Vagina (tissue), 2 donors: ENCODE data around the gene CYTH2. TPM values are rescaled to one million over a fixed set of nuclear protein-coding genes. Genes with fewer than 3 reads are reported as not detected.
"Not testable (repeated sequence)": the region's sequence is repeated elsewhere in the genome, so short reads cannot be mapped to it uniquely, and the experiment has no call there.

Source experiments
- DNase-seq, 2 donors: peaks; one replicate each; pipeline ENCODE4 v3.0.0-alpha.2; 2017; ENCODE audit errors: extremely low spot score in 2 of 2
- H3K27ac ChIP-seq: fragments of 200-600 bp; sonication (generic); one replicate; pipeline ENCODE4 v1.5.1; 2019
- H3K27me3 ChIP-seq: fragments of 200-600 bp; sonication (generic); one replicate; pipeline ENCODE4 v1.5.1; 2019
- H3K36me3 ChIP-seq, 2 donors: fragments of 200-600 bp; sonication (generic); one replicate each; pipeline ENCODE4 v1.5.1; 2017 to 2019
- H3K4me1 ChIP-seq: fragments of 200-600 bp; sonication (generic); one replicate; pipeline ENCODE4 v1.5.1; 2019
- H3K4me3 ChIP-seq, 2 donors: fragments of 200-600 bp; sonication (generic); 1 replicate in 1 of 2; 2 replicates in 1 of 2; pipeline ENCODE4 v1.5.1; 2016 to 2019
- H3K9me3 ChIP-seq: fragments of 200-600 bp; sonication (generic); one replicate; pipeline ENCODE4 v1.5.1; 2019
- CTCF ChIP-seq, 3 experiments: fragments of 450-650 bp in 2 of 3; fragments of 200-600 bp in 1 of 3; sonication (generic) in 1 of 3; IDR thresholded peaks; one replicate each; pipeline ENCODE4 v1.5.1; 2017 to 2019; ENCODE audit warnings: antibody characterized with exemption in 3 of 3, mild to moderate bottlenecking in 2 of 3, moderate library complexity in 2 of 3
- POLR2A ChIP-seq, 2 donors: fragments of 450-650 bp; IDR thresholded peaks; one replicate each; pipeline ENCODE4 v1.6.1; 2017; ENCODE audit warnings: antibody characterized with exemption in 2 of 2, mild to moderate bottlenecking in 2 of 2, moderate library complexity in 2 of 2
- POLR2AphosphoS5 ChIP-seq, 2 donors: sonication (generic); formaldehyde crosslinking; IDR thresholded peaks; one replicate each; pipeline ENCODE4 v1.9.0; 2017; ENCODE audit warnings: antibody characterized with exemption in 2 of 2, mild to moderate bottlenecking in 2 of 2, low read depth in 1 of 2; ENCODE audit not compliant: insufficient read depth in 1 of 2
- intact Hi-C: fragments of 100-400 bp; cut with DNase I; formaldehyde crosslinking; loops from one replicate; pipeline ENCODE4 v1.15.1; 2023
- total RNA-seq: library from RNA; depleted of rRNA; stranded (reverse); fragments of >200 nt; gene quantifications from one replicate; pipeline ENCODE4 v1.2.3, GENCODE V29; 2016

Gene CYTH2
- total RNA-seq, 1 donor from 2014 or later = 87.2 TPM

- no peak overlapping the region for H3K27ac ChIP-seq
- DNase-seq = no peak
- no peaks in the 10 kb centered on the region for H3K36me3 ChIP-seq
- no peak overlapping the region for H3K4me3 ChIP-seq
- H3K9me3 ChIP-seq = no peaks in the 10 kb centered on the region
- H3K4me1 ChIP-seq = peaks cover 30% of the 10 kb centered on the region
- TF ChIP-seq POLR2A (IDR thresholded peaks at IDR 0.05) = no peak
- no peak for TF ChIP-seq POLR2AphosphoS5 (IDR thresholded peaks at IDR 0.05; ENCODE audit: insufficient read depth in 1 of 2, low read depth in 1 of 2)
- TF ChIP-seq CTCF (IDR thresholded peaks at IDR 0.05) = no peak
- no peaks in the 10 kb centered on the region for H3K27me3 ChIP-seq
- intact Hi-C loops = no loop called here
Measured at GRCh38 chr19:48484931-48485612, 15.9 kb downstream of the CYTH2 start.

- H3K27me3 ChIP-seq, H3K27ac ChIP-seq, H3K36me3 ChIP-seq, intact Hi-C loops, H3K4me3 ChIP-seq, H3K9me3 ChIP-seq, DNase-seq: not testable (repeated sequence)
- H3K4me1 ChIP-seq = peaks cover 36% of the 10 kb centered on the region
Measured at GRCh38 chr19:48486706-48487105, 17.5 kb downstream of the CYTH2 start.

- Histone ChIP-seq H3K4me3 (no peak overlapping the region), H3K9me3 (no peaks in the 10 kb centered on the region), H3K4me1 (peaks cover 36% of the 10 kb centered on the region), H3K27me3 (no peaks in the 10 kb centered on the region), H3K36me3 (no peaks in the 10 kb centered on the region), H3K27ac (peak overlapping the region; percentile 31)
- intact Hi-C loops = no loop called here
- no peak for TF ChIP-seq POLR2A (IDR thresholded peaks at IDR 0.05)
- no peak for TF ChIP-seq CTCF (IDR thresholded peaks at IDR 0.05)
- TF ChIP-seq POLR2AphosphoS5 (IDR thresholded peaks at IDR 0.05; ENCODE audit: insufficient read depth in 1 of 2, low read depth in 1 of 2) = no peak
- DNase-seq = no peak
Measured at GRCh38 chr19:48487544-48487943, 18.4 kb downstream of the CYTH2 start.

GRCh38 chr19:48487948-48488347, 18.8 kb downstream of the CYTH2 start:
- no peaks in the 10 kb centered on the region for H3K27me3 ChIP-seq
- H3K27ac ChIP-seq = peak overlapping the region; percentile 31
- H3K9me3 ChIP-seq = no peaks in the 10 kb centered on the region
- H3K4me1 ChIP-seq = peaks cover 40% of the 10 kb centered on the region
- intact Hi-C loops = no loop called here
- TF ChIP-seq POLR2AphosphoS5 (IDR thresholded peaks at IDR 0.05; ENCODE audit: insufficient read depth in 1 of 2, low read depth in 1 of 2) (no peak), CTCF (IDR thresholded peaks at IDR 0.05) (no peak), POLR2A (IDR thresholded peaks at IDR 0.05) (no peak)
- H3K36me3 ChIP-seq = no peaks in the 10 kb centered on the region
- no peak for DNase-seq
- no peak overlapping the region for H3K4me3 ChIP-seq

GRCh38 chr19:48488478-48488877, 19.3 kb downstream of the CYTH2 start:
- H3K27me3 ChIP-seq, H3K27ac ChIP-seq, H3K36me3 ChIP-seq, H3K4me3 ChIP-seq, DNase-seq, intact Hi-C loops, H3K9me3 ChIP-seq: not testable (repeated sequence)
- peaks cover 41% of the 10 kb centered on the region for H3K4me1 ChIP-seq

GRCh38 chr19:48489608-48490216, 20.5 kb downstream of the CYTH2 start:
- Histone ChIP-seq H3K9me3 (no peaks in the 10 kb centered on the region), H3K36me3 (no peaks in the 10 kb centered on the region), H3K4me3 (no peak overlapping the region), H3K4me1 (peaks cover 50% of the 10 kb centered on the region), H3K27ac (no peak overlapping the region), H3K27me3 (no peaks in the 10 kb centered on the region)
- TF ChIP-seq CTCF (IDR thresholded peaks at IDR 0.05) (peak; percentile 82 to 92 (median 84)), POLR2A (IDR thresholded peaks at IDR 0.05) (no peak), POLR2AphosphoS5 (IDR thresholded peaks at IDR 0.05; ENCODE audit: insufficient read depth in 1 of 2, low read depth in 1 of 2) (no peak)
- no peak for DNase-seq
- intact Hi-C loops = loop anchor here (5.0 kb wide), 1 partner anchor 98 kb away; no protein-coding TSS in a partner anchor
